GM19099 (cell line): ENCODE data around the gene KAT2B.

ENCODE experiments used
- POLR2A ChIP-seq: IDR thresholded peaks from 3 replicates; pipeline ENCODE4 v1.6.1; 2011; ENCODE audit warnings: low read depth; ENCODE audit not compliant: insufficient read length; ENCODE audit errors: extremely low read depth

The KAT2B gene

DNA sequence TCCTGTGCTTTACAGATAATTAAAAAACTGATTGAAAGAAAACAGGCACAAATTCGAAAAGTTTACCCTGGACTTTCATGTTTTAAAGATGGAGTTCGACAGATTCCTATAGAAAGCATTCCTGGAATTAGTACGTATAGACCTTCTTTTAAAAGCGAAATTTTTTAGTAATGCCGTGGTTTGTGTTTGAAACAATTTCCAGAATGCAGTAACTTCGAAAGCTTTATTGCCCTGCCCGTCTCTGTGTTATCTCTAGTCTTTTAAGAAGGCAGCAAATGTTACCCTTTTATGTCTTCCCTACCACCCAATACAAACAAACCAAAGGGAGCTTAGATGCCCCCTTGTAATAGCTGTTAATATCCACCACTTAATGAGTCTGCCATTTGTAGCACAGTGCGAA lies 106.1 kb downstream of the KAT2B start:
- TF ChIP-seq POLR2A = no peak

DNA sequence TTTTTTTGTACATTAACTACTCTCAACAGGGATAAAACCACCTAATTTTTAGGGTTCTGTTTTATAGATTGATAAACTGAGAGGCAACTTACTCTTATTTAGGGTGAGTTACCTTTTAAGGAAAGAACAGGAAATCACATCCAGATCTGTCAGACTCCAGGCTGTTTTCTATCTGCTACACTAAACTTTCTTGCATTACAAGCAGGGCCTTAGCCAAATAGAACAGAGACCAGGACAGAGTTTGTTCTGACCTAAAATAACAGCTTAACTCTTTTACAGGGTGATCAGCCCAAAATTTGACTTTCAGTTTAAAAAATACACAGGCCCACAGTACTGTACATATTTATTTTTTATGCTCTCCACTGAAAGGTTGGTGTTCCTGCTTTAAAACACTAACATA lies 107.1 kb downstream of the KAT2B start:
- no peak for TF ChIP-seq POLR2A

DNA sequence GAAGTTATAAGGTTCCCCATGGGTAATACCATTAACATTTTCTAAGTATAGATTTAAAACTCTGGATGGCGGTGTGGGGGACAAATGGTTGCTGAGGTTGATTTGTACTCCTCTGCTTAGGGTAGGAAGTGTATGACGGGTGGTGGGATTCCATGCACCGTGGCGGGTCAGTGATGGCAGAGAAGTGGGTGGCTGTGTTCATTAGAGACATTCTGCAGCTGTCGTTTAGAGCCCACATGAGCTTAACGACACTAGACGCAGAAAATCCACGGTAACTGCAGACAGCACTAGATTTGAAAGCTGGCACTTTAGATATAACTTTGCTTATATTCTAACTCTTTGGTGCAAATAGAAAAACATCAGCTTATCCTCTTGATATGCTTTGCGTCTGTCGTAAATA lies 108.2 kb downstream of the KAT2B start:
- TF ChIP-seq POLR2A = no peak

- no peak for TF ChIP-seq POLR2A
Observed at GRCh38 chr3:20154078-20154477, 113.8 kb downstream of the KAT2B start.

DNA sequence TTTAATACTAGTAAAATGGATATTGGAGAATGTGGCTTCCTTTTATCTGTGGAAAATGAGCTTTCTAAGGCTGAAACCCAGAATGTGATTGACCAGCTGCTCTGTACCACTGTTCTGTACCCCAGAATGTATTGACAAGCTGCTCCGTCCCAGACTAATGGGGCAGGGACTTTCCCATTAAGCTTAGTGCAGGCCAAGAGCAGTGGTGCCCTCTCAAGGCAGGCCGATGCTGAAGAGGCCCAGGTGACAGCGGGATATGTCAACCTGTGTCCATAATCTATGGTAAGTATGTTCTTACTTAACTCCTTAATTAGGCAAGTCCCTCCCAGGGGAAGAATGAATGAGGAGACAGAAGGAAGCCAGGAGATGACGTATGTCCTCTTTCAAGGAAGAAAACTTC lies 114.7 kb downstream of the KAT2B start:
- no peak for TF ChIP-seq POLR2A

GRCh38 chr3:20160230-20160629 lies 120.0 kb downstream of the KAT2B start:
- TF ChIP-seq POLR2A = no peak

DNA sequence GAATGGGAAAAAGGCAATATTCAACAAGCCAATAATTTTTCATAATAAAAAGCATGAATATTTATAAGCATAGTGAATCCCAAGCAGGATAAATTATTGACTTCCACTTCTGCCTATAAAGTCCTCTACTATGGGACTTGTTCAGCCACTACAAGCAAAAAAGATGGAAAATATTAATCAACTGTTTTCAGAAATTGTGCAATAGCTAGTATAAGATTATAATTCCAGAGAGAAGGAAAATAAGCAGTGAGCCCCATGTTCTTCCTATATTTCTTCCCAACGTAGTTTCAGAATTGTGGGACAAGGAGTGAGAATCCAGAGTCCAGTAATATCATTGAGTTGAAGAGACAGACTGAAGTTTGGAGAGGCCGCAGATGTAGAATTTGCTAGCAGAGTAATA lies 121.5 kb downstream of the KAT2B start:
- no peak for TF ChIP-seq POLR2A

GRCh38 chr3:20173844-20174410 lies 133.7 kb downstream of the KAT2B start:
- no peak for TF ChIP-seq POLR2A

DNA sequence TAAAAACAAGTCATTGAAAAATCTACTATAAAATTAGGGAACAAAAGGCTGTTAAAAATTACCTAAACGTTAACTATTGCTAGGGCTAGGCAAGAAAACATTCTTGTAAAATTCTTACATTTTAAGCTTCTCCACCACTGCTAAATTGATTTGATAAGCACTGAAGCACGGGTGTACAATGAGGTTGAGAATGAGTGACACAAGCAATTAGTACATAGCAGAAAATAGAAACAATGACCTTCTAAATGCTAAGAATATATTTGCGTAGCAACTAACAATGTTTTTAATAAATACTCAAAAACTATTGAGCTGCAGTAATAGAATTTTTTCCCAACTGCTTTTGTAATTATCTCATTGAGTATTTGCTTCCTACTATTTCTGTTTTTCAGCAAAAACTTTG lies 141.0 kb downstream of the KAT2B start:
- no peak for TF ChIP-seq POLR2A

DNA sequence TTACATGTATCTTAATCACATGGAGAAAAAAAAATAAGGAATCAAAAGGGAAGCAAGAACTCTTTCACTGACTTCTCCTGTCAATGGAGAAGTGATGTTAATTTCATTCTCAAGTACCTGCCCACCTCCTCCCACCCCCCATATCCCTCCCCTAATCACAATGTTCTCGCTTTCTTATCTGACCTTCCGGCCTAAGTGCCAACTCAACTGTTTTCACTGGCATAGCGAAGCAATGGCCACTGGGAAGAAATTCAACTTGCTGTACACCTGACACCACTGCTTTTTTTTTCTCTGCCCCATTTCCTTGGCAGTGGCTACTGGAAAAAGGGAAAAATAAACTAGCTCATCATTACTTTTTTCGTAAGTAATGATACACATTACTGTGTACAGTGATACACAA lies 142.0 kb downstream of the KAT2B start:
- no peak for TF ChIP-seq POLR2A

GRCh38 chr3:20185331-20185678 lies 145.1 kb downstream of the KAT2B start:
- TF ChIP-seq POLR2A = no peak

- TF ChIP-seq POLR2A = peak; percentile 85
Observed at GRCh38 chr3:20185679-20186599, 145.7 kb downstream of the KAT2B start, which contains the start of gene SGO1. Gene SGO1 (minus strand): TSS chr3:20186206. CDS start chr3:20184027, 2,179 bp downstream.

DNA sequence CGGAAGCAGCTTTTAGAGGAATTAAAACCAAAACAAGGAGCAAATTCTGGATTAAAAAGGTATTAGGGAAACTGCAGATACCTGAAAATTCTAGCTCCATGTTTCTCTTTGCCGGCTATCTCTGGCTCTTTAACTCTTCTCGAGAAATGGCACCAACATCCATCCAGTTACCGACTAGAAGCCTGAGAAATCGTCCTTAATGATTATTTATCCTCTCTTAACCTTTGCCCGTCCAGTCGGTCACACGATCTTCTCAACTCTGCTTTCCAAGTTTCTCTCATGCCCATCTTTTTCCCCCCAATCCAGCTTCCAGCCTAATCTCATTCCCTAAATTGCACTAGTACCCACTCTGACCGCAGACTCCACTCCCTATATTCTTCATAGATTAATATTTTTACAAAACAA lies 146.4 kb downstream of the KAT2B start:
- TF ChIP-seq POLR2A = no peak

GRCh38 chr3:20190991-20191390 lies 150.7 kb downstream of the KAT2B start:
- TF ChIP-seq POLR2A = no peak

DNA sequence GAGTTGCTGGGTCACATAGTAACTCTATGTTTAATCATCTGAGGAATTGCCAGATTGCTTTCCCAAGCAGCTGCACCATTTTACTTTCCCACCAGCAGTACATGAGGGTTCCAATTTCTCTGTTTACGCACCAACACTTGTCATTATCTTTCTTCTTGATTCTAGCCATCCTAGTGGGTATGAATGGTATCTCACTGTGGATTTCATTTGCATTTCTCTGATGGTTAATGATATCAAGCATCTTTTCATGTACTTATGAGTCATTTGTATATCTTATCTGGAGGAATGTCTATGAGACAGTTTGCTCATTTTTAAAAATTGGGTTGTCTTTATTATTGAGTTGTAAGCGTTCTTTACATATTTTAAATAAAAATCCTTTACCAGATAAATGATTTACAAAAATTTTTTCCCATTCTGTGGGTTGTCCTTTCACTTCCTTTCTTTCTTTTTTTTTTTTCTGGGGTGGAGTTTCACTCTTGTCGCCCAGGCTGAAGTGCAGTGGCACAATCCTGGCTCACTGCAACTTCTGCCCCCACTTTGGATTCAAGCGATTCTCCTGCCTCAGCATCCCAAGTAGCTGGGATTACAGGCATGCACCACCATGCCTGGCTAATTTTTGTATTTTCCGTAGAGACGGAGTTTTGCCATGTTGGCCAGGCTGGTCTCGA lies 154.7 kb downstream of the KAT2B start:
- TF ChIP-seq POLR2A = no peak

- no peak for TF ChIP-seq POLR2A
Observed at GRCh38 chr3:20197775-20198174, 157.5 kb downstream of the KAT2B start.

DNA sequence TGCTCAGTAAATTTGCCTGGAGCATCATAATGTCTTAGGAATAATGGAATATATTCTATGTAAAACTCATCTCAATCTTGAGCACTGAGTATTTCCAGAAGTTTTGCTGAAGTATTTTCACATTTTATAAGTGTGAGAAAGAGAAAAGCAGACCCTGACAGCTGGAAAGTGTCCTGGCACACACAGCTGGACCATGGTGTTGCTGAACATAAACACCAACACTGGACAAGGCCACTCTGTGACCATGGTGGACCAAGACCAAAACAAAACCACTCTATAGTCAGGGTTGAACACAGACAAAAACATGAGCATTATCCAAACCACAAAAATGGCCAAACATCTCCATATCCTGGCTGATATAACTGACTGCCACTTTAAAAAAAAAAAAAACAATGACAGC lies 160.9 kb downstream of the KAT2B start:
- TF ChIP-seq POLR2A = no peak
